HepG2 (cell line): ENCODE data around the gene RSPH1. TPM values are rescaled to one million over a fixed set of nuclear protein-coding genes. Genes with fewer than 3 reads are reported as not detected.

Source experiments
- ATAC-seq: fragments of 200-7000 bp; cut with Tn5 transposase; 3 replicates; pipeline ENCODE4 v1.9.1; 2020; ENCODE audit warnings: mild to moderate bottlenecking, moderate library complexity
- BruUV-seq: library from RNA; stranded (reverse); fragments of 400-500 nt; replicated peaks from 2 replicates; lab custom pipeline; 2021; lab: Mats Ljungman, UMichigan
- CTCF ChIA-PET: fragments of 300-600 bp; formaldehyde crosslinking; extraction: SDS; loops from one replicate; lab custom pipeline; 2021; ENCODE audit warnings: low total read pairs, inconsistent platforms, low intra/inter-chr PET ratio; lab: Yijun Ruan, JAX
- POLR2A ChIA-PET: fragments of 350-600 bp; sonication (Branson Sonifier 250); formaldehyde crosslinking; loops from one replicate; lab custom pipeline; 2020; ENCODE audit warnings: antibody characterized with exemption, inconsistent platforms; lab: Yijun Ruan, JAX
- DNase-seq: peaks from one replicate; pipeline ENCODE4 v3.0.0-alpha.2; 2015; ENCODE audit warnings: low spot score
- FAIRE-seq: peaks from 3 replicates; lab custom pipeline; 2011; peaks lifted over from hg19 to GRCh38; lab: Jason Lieb, UNC
- H2AFZ ChIP-seq: one replicate; pipeline ENCODE4 v1.6.1; 2011; ENCODE audit warnings: low read length, inconsistent platforms
- H3K27ac ChIP-seq: fragments of 300-600 bp; 3 replicates; pipeline ENCODE4 v1.8.0; 2011; ENCODE audit warnings: mixed run types, mild to moderate bottlenecking, mixed read lengths, low read length, inconsistent platforms; ENCODE audit not compliant: insufficient read depth; ENCODE audit errors: extremely low read length
- H3K27me3 ChIP-seq, 2 experiments: fragments of 200-600 bp in 1 of 2; 2 replicates in 1 of 2; 3 replicates in 1 of 2; pipeline versions ENCODE4 v1.6.0 to v1.8.0; 2011; ENCODE audit warnings: low read length in 2 of 2, mild to moderate bottlenecking in 2 of 2, moderate library complexity in 2 of 2, inconsistent platforms in 1 of 2; ENCODE audit not compliant: insufficient read depth in 2 of 2, control insufficient read depth in 1 of 2
- H3K36me3 ChIP-seq, 2 experiments: fragments of 200-600 bp in 1 of 2; replicated peaks in 1 of 2; 2 replicates in 1 of 2; 3 replicates in 1 of 2; pipeline versions ENCODE4 v1.5.1 to v1.8.0; 2011; ENCODE audit warnings: low read length in 2 of 2, inconsistent platforms in 1 of 2; ENCODE audit not compliant: insufficient read depth in 2 of 2, control insufficient read depth in 1 of 2
- H3K4me1 ChIP-seq: 2 replicates; pipeline ENCODE4 v1.5.1; 2012; ENCODE audit warnings: low read length, inconsistent platforms; ENCODE audit not compliant: insufficient read depth
- H3K4me2 ChIP-seq: 2 replicates; pipeline ENCODE4 v1.6.0; 2011; ENCODE audit warnings: low read depth, low read length, inconsistent platforms
- H3K4me3 ChIP-seq, 3 experiments: fragments of 200-600 bp in 1 of 3; sonication (generic), shearing (Covaris generic) in 1 of 3; replicated peaks in 1 of 3; 2 replicates each; pipeline ENCODE4 v1.5.1; 2011 to 2016; ENCODE audit warnings: low read length in 3 of 3, inconsistent platforms in 2 of 3, low read depth in 2 of 3, mild to moderate bottlenecking in 2 of 3, control low read depth in 1 of 3, mixed read lengths in 1 of 3; ENCODE audit not compliant: insufficient read depth in 1 of 3
- H3K79me2 ChIP-seq: one replicate; pipeline ENCODE4 v1.6.1; 2011; ENCODE audit warnings: low read length, inconsistent platforms; ENCODE audit not compliant: insufficient read depth
- H3K9ac ChIP-seq: 2 replicates; pipeline ENCODE4 v1.6.0; 2011; ENCODE audit warnings: mild to moderate bottlenecking, low read depth, low read length, inconsistent platforms; ENCODE audit not compliant: insufficient read depth
- H3K9me3 ChIP-seq: 2 replicates; pipeline ENCODE4 v1.5.1; 2012; ENCODE audit warnings: mild to moderate bottlenecking, low read length
- H4K20me1 ChIP-seq: 2 replicates; pipeline ENCODE4 v1.6.0; 2011; ENCODE audit warnings: inconsistent platforms, mild to moderate bottlenecking, low read length, moderate library complexity; ENCODE audit not compliant: insufficient read depth
- ATF5 ChIP-seq: sonication (generic); formaldehyde crosslinking; IDR thresholded peaks from 2 replicates; pipeline ENCODE4 v1.4.0; 2020; ENCODE audit warnings: mild to moderate bottlenecking, low read depth, missing genetic modification reagents
- CREB1 ChIP-seq, 2 experiments: fragments of 450-650 bp in 1 of 2; IDR thresholded peaks; 2 replicates each; pipeline ENCODE4 v1.6.1; 2016 to 2017; ENCODE audit warnings: control low read depth in 1 of 2, mild to moderate bottlenecking in 1 of 2, missing compliant biosample characterization in 1 of 2, missing genetic modification characterization in 1 of 2
- MLX ChIP-seq: IDR thresholded peaks from 2 replicates; pipeline ENCODE4 v1.6.1; 2016
- MTF2 ChIP-seq: sonication (generic); formaldehyde crosslinking; IDR thresholded peaks from 2 replicates; pipeline ENCODE4 v1.5.0; 2020; ENCODE audit warnings: missing genetic modification reagents, borderline replicate concordance
- PTBP1 ChIP-seq: fragments of 200-400 bp; formaldehyde crosslinking; IDR thresholded peaks from 2 replicates; pipeline ENCODE4 v1.6.1; 2018; ENCODE audit warnings: low read length, low read depth; ENCODE audit not compliant: poor library complexity, severe bottlenecking
- SOX6 ChIP-seq, 2 experiments: fragments of 450-650 bp in 1 of 2; sonication (generic) in 1 of 2; formaldehyde crosslinking in 1 of 2; IDR thresholded peaks; 2 replicates each; pipeline versions ENCODE4 v1.4.0 to v1.6.1; 2017 to 2020; ENCODE audit warnings: antibody characterized with exemption in 1 of 2, mild to moderate bottlenecking in 1 of 2, missing genetic modification reagents in 1 of 2
- TOPORS ChIP-seq: sonication (generic); formaldehyde crosslinking; IDR thresholded peaks from 2 replicates; pipeline ENCODE4 v1.8.0; 2023; ENCODE audit warnings: mild to moderate bottlenecking, missing genetic modification reagents
- U2AF1 ChIP-seq: fragments of 200-400 bp; formaldehyde crosslinking; optimal IDR thresholded peaks from 2 replicates; pipeline ENCODE3; 2017; ENCODE audit warnings: mild to moderate bottlenecking, low read depth, low read length
- ZBTB42 ChIP-seq: sonication (generic); formaldehyde crosslinking; IDR thresholded peaks from 2 replicates; pipeline ENCODE4 v1.5.0; 2020; ENCODE audit warnings: mild to moderate bottlenecking, missing genetic modification reagents
- ZFX ChIP-seq: sonication (generic); formaldehyde crosslinking; IDR thresholded peaks from 2 replicates; pipeline ENCODE4 v1.4.0; 2020; ENCODE audit warnings: mild to moderate bottlenecking, low read depth, missing genetic modification reagents, moderate library complexity
- ZNF512B ChIP-seq: sonication (generic); formaldehyde crosslinking; IDR thresholded peaks from 2 replicates; pipeline ENCODE4 v1.5.1; 2020; ENCODE audit warnings: missing genetic modification reagents, mild to moderate bottlenecking, borderline replicate concordance
- WGBS: methylation state at CpG from one replicate; pipeline ENCODE4 v1.1.6; 2017; ENCODE audit warnings: low lambda C conversion rate; 5-methylcytosine and 5-hydroxymethylcytosine counted together
- in situ Hi-C: cut with HindIII; loops from 2 replicates; pipeline ENCODE4 v1.10.0; 2017; ENCODE audit warnings: low pct_unique_long_range_greater_than_20kb; ENCODE audit not compliant: extremely low pct_ligation_motif_present
- intact Hi-C: fragments of 100-400 bp; cut with micrococcal nuclease; formaldehyde crosslinking; loops from one replicate; pipeline ENCODE4 v1.10.0; 2022; ENCODE audit not compliant: unreplicated experiment
- polyA plus RNA-seq, 8 experiments: library from polyadenylated mRNA; depleted of rRNA in 3 of 8; stranded (reverse) in 7 of 8; unstranded in 1 of 8; fragments of >200 nt; fragmentation: Illumina TruSeq in 4 of 8; extraction: Trizol in 4 of 8; gene quantifications; 2 replicates each; pipeline versions ENCODE4 v1.2.1 to v1.2.3, GENCODE V29; 2011 to 2016; ENCODE audit warnings: low read depth in 4 of 8, missing spikeins in 1 of 8, mixed read lengths in 1 of 8; ENCODE audit not compliant: insufficient read depth in 1 of 8
- total RNA-seq, 5 experiments: library from RNA; depleted of rRNA; stranded (reverse); fragments of >200 nt; fragmentation: Illumina TruSeq; extraction: Trizol; gene quantifications; 2 replicates each; pipeline ENCODE4 v1.2.3, GENCODE V29; 2016; ENCODE audit warnings: low read depth in 1 of 5

Gene RSPH1
- total and polyA plus RNA-seq, 2 of the 13 experiments (the other 11 are each of a cell fraction or from before 2014, with no cell fraction given): not detected

- no peaks in the 10 kb centered on the region for H3K36me3 ChIP-seq
- H3K9ac ChIP-seq: no peak overlapping the region
- 0% methylated on average over 3 of the region's 7 CpGs for WGBS
- H4K20me1 ChIP-seq: no peaks in the 10 kb centered on the region
- TF ChIP-seq ZBTB42 (CRISPR knock-in tag): no peak
- TF ChIP-seq PTBP1: no peak
- no peak for TF ChIP-seq MLX (CRISPR knock-in tag)
- TF ChIP-seq ATF5 (CRISPR knock-in tag): no peak
- no peak for TF ChIP-seq U2AF1
- TF ChIP-seq MTF2 (CRISPR knock-in tag): no peak
- no peak for TF ChIP-seq CREB1 (IDR thresholded peaks at IDR 0.05)
- no peak for TF ChIP-seq CREB1 (CRISPR knock-in tag; IDR thresholded peaks at IDR 0.05)
- TF ChIP-seq, all 625 proteins: peak for 0
- Histone ChIP-seq H3K27ac (no peak overlapping the region), H3K79me2 (no peaks in the 10 kb centered on the region), H3K4me2 (no peak overlapping the region), H2AFZ (no peak overlapping the region), H3K4me1 (peaks cover 3% of the 10 kb centered on the region; the same call in 1 of the 2 replicates), H3K9me3 (no peaks in the 10 kb centered on the region), H3K4me3 (no peak overlapping the region), H3K27me3 (peaks cover 0 to 4% of the 10 kb centered on the region in 2 experiments; a peak in 1 of 5 replicates)
- ATAC-seq: no peak
- POLR2A ChIA-PET: no interaction called here
- intact Hi-C loops (no loop called here), in situ Hi-C loops (loop anchor here (5.0 to 10.0 kb wide), 3 partner anchors 63 to 291 kb away; no protein-coding TSS in a partner anchor)
- DNase-seq: no peak
- BruUV-seq: no TSS peak
- CTCF ChIA-PET: no interaction called here
- FAIRE-seq: no peak
These were observed 50.7 kb downstream of the RSPH1 start for GRCh38 chr21:42445311-42445710.

- ATAC-seq (no peak), FAIRE-seq (no peak), DNase-seq (no peak)
- H3K27me3 ChIP-seq: peaks cover 0 to 4% of the 10 kb centered on the region in 2 experiments; a peak in 1 of 5 replicates
- ChIA-PET CTCF (no interaction called here), POLR2A (no interaction called here)
- H3K4me1 ChIP-seq: no peaks in the 10 kb centered on the region
- intact Hi-C loops: no loop called here
- no peaks in the 10 kb centered on the region for H3K79me2 ChIP-seq
- H2AFZ ChIP-seq: no peak overlapping the region
- no peaks in the 10 kb centered on the region for H3K9me3 ChIP-seq
- no peaks in the 10 kb centered on the region for H4K20me1 ChIP-seq
- 71% methylated on average over 7 of the region's 10 CpGs for WGBS
- H3K9ac ChIP-seq: no peak overlapping the region
- no peak overlapping the region for H3K4me3 ChIP-seq
- no peak overlapping the region for H3K4me2 ChIP-seq
- in situ Hi-C loops: loop anchor here (5.0 to 10.0 kb wide), 3 partner anchors 62 to 290 kb away; no protein-coding TSS in a partner anchor
- no peak overlapping the region for H3K27ac ChIP-seq
- no TSS peak for BruUV-seq
- H3K36me3 ChIP-seq: no peaks in the 10 kb centered on the region
- TF ChIP-seq ZNF512B (CRISPR knock-in tag) (no peak), ZFX (no peak), TOPORS (CRISPR knock-in tag) (no peak), SOX6 (IDR thresholded peaks at IDR 0.05) (no peak), SOX6 (CRISPR knock-in tag; IDR thresholded peaks at IDR 0.05) (no peak)
These were observed 51.3 kb downstream of the RSPH1 start for GRCh38 chr21:42444745-42445059.
